Measurements from ENCODE around the gene C6orf163.

C6orf163 gene

DNA sequence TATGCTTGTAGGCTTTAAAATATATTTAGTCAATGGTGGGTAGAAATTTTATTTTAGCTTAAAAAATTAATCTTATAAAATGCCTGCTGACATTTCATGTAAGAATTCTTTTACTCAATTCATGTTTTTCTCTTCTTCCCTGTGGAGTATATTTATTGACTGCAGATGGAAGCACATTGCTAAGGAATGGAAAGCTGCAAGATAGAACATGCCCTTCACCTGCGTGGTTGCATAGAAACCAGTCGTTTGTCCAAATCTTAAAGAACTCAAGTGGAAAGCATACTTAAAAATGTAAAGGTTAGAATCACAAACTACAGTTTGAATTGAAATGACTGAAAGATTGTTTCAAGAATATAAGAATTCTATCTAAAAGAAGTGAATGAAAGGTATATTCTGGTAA is 30.7 kb downstream of the C6orf163 start:
- H3K4me3 ChIP-seq = no peak overlapping the region

DNA sequence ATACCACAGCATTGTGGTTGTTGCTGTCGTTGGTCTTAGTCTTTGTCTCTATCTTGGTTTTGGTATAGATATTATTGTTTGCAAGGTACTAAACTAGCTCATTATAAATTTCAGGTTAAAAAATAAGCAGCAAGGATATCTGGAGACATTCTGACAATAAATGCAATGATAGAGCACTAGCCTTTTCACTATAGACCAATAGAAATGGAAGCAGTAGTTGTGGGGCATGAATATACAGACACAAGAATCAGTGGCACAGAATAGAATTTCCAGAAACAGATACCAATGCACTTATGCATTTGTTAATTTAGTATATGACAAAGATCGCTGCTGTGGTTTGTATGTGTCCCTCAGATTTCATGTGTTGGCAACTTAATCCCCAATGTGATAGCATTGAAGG is 32.0 kb downstream of the C6orf163 start:
- peaks cover 5 to 30% (median 18%) of the 10 kb centered on the region in 10 experiments; a peak in 18 of 20 replicates for H3K4me1 ChIP-seq
- no peaks in the 10 kb centered on the region for H3K27me3 ChIP-seq
- H3K4me3 ChIP-seq = no peak overlapping the region
- H4K20me1 ChIP-seq = no peaks in the 10 kb centered on the region
- H3K9ac ChIP-seq = no peak overlapping the region
- peak overlapping the region in 6 of 11 experiments; percentile 9 to 26 (median 22); a peak in 3 of 22 replicates for H3K4me2 ChIP-seq
- H3K36me3 ChIP-seq = no peaks in the 10 kb centered on the region
- H3K27ac ChIP-seq = no peak overlapping the region
- peaks cover 0 to 4% (median 0%) of the 10 kb centered on the region in 11 experiments; a peak in 1 of 22 replicates for H3K9me3 ChIP-seq (replicated peaks in 1 of 11)
- no peak for TF ChIP-seq Cebpa-rat (IDR thresholded peaks at IDR 0.05)

More for the DNA sequence above, 30.7 kb downstream of the C6orf163 start:
- Histone ChIP-seq H3K9ac (no peak overlapping the region), H3K4me1 (peaks cover 5 to 30% (median 18%) of the 10 kb centered on the region in 10 experiments; a peak in 18 of 20 replicates), H3K27ac (no peak overlapping the region), H3K36me3 (no peaks in the 10 kb centered on the region), H3K9me3 (replicated peaks in 1 of 11) (peaks cover 0 to 4% (median 0%) of the 10 kb centered on the region in 11 experiments; a peak in 1 of 22 replicates), H3K4me2 (no peak overlapping the region), H3K27me3 (no peaks in the 10 kb centered on the region), H4K20me1 (no peaks in the 10 kb centered on the region)
- TF ChIP-seq Cebpa-rat (IDR thresholded peaks at IDR 0.05) = no peak

DNA sequence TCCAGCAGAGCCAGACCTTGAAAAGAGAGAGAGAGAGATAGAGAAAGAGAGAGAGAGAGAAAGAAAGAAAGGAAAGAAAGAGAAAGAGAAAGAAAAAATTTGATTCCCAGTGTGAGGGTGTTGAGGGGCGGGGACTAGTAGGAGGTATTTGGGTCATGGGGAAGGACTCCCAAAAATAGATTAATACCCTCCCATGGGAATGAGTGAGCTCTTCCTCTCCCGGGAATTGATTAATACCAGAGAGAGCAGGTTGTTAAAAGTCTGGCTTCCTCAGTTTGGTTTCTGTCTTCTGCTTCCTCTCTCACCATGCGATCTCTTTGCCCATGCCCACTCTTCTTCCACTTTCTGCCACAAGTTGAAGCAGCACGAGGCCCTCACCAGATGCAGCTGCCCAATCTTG is 34.3 kb downstream of the C6orf163 start:
- Histone ChIP-seq H3K4me3 (no peak overlapping the region), H3K27me3 (no peaks in the 10 kb centered on the region), H4K20me1 (no peaks in the 10 kb centered on the region), H3K4me2 (peak overlapping the region; percentile 32 to 55 (median 48); a peak in 21 of 22 replicates), H3K27ac (peak overlapping the region in 7 of 11 experiments; percentile 8 to 62 (median 36); a peak in 10 of 22 replicates), H3K9ac (no peak overlapping the region), H3K9me3 (replicated peaks in 1 of 11) (no peaks in the 10 kb centered on the region), H3K36me3 (no peaks in the 10 kb centered on the region), H3K4me1 (peaks cover 5 to 30% (median 18%) of the 10 kb centered on the region in 10 experiments; a peak in 18 of 20 replicates)
- TF ChIP-seq Cebpa-rat (IDR thresholded peaks at IDR 0.05) = no peak

DNA sequence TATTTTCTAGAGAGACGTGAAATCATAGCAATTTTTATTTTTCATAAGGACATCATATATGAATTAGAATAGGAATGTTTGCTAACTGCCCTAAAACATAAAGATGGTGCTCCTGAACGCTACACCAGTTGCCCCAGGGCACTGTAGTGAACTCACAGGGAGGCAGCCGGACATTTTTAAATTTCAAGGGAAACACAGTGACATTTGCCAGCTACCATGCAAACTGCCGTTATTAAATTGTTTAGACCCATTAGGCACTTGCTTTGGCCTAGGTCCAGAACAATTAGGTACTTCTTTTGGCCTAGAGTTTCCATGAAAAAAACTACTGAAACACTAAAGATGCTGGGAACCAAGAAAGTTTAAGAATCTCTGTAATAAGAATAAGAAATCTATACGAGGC is 38.2 kb downstream of the C6orf163 start:
- H4K20me1 ChIP-seq = no peaks in the 10 kb centered on the region
- no peak overlapping the region for H3K9ac ChIP-seq
- no peaks in the 10 kb centered on the region for H3K27me3 ChIP-seq
- no peak overlapping the region for H3K4me2 ChIP-seq
- H3K4me3 ChIP-seq = no peak overlapping the region
- peaks cover 0 to 18% (median 11%) of the 10 kb centered on the region in 10 experiments; a peak in 16 of 20 replicates for H3K4me1 ChIP-seq
- H3K27ac ChIP-seq = no peak overlapping the region
- H3K36me3 ChIP-seq = no peaks in the 10 kb centered on the region
- no peaks in the 10 kb centered on the region for H3K9me3 ChIP-seq (replicated peaks in 1 of 11)
- no peak for TF ChIP-seq Cebpa-rat (IDR thresholded peaks at IDR 0.05)

DNA sequence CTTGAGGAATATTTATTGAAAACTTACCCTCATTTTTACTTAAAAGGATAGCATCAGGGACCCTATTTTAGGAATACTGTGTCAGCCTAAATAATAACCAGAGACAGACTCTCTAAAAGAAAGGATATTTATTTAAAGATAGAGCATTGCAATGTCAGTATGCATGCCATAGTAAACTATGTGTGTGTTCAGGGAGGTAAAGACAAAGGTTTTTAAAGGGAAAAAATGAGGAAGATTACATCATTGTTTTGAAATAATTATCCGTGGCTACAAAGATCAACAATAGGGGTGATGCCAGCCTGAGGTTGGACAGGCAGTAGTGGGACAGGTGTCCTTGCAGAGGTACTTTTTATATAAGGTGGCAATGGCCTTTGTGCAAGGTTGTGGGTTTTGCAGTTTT is 39.4 kb downstream of the C6orf163 start:
- H3K4me2 ChIP-seq = no peak overlapping the region
- no peak for TF ChIP-seq Cebpa-rat (IDR thresholded peaks at IDR 0.05)
- no peak overlapping the region for H3K27ac ChIP-seq
- H3K36me3 ChIP-seq = no peaks in the 10 kb centered on the region
- H4K20me1 ChIP-seq = no peaks in the 10 kb centered on the region
- peaks cover 0 to 9% (median 4%) of the 10 kb centered on the region in 10 experiments; a peak in 13 of 20 replicates for H3K4me1 ChIP-seq
- H3K4me3 ChIP-seq = no peak overlapping the region
- no peak overlapping the region for H3K9ac ChIP-seq
- H3K27me3 ChIP-seq = no peaks in the 10 kb centered on the region
- H3K9me3 ChIP-seq (replicated peaks in 1 of 11) = no peaks in the 10 kb centered on the region

DNA sequence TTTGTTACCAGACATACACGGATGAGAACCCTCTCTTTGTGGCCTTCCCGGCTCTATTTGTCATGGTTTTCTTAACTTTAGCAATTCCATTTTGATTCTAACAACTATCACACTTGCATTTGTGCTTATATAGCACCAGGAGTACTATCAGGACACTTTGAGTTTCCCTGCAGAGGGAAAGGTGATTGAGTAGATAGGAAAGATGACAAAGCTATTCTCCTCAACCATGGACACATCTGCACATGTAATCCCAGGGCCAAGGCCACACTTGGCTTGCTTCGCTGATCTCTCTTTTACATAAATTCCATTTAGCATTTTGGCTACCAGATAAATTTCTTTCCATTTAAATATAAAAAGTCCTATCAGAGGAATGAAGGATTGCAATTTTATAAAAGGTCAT is 39.8 kb downstream of the C6orf163 start:
- Histone ChIP-seq H3K4me2 (no peak overlapping the region), H3K4me3 (no peak overlapping the region), H3K4me1 (peaks cover 0 to 5% (median under 1%) of the 10 kb centered on the region in 10 experiments; a peak in 9 of 20 replicates), H3K9ac (no peak overlapping the region), H3K36me3 (no peaks in the 10 kb centered on the region), H3K27ac (no peak overlapping the region), H3K9me3 (replicated peaks in 1 of 11) (no peaks in the 10 kb centered on the region), H4K20me1 (no peaks in the 10 kb centered on the region), H3K27me3 (no peaks in the 10 kb centered on the region)
- no peak for TF ChIP-seq Cebpa-rat (IDR thresholded peaks at IDR 0.05)

DNA sequence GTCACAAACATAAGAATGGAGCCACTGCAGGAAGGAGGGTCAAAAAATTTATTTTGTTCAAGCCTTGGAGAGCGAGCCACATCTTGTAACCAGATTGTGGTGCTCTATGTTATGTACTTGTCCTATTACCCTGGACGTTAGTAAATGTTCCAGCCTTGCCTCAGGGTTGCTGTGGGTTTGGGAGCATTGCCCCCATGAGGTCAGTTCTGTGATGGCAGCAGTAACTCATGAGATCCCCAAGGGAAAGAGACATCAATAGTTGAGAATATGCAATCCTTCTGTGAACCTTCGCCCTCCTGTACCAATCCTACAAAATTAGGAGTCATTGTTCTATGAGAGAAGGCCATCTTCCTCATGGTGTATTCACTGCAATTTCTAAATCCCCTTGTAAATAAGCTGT is 46.7 kb downstream of the C6orf163 start:
- Histone ChIP-seq H4K20me1 (no peaks in the 10 kb centered on the region), H3K4me1 (peaks cover 0 to 4% (median 0%) of the 10 kb centered on the region in 10 experiments; a peak in 1 of 20 replicates), H3K27ac (no peak overlapping the region), H3K4me2 (no peak overlapping the region), H3K27me3 (no peaks in the 10 kb centered on the region), H3K9me3 (replicated peaks in 1 of 11) (no peaks in the 10 kb centered on the region), H3K36me3 (no peaks in the 10 kb centered on the region), H3K4me3 (no peak overlapping the region), H3K9ac (no peak overlapping the region)
- no peak for TF ChIP-seq Cebpa-rat (IDR thresholded peaks at IDR 0.05)

DNA sequence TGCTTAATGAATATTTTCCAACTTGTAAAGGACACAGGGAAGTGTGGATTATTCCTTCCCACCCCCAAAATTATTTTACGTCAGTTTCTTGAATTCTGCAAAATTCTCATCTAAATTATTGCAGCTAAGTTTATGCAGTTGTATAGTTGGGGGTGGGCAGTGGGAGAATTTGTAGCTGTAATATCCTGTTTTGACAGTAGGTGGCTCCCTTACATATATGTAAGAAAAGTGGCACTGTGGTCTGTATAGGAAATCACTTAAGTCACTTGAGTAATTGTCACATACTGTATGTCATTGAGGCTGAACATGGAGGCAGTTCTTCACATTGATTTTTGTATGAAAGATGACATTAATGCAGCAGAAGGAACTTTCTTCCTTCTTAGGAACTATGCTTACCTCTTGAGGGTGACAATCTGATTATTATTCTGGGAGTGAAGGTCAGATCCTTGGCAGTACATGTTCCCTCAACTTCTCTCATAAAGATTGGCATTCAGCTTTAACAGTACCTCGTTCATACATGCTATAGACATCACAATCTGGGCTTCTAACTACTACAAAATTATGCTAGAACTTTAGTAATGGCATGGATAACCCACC is 48.5 kb downstream of the C6orf163 start:
- no peak for TF ChIP-seq Cebpa-rat (IDR thresholded peaks at IDR 0.05)
- H3K27ac ChIP-seq = no peak overlapping the region
- no peaks in the 10 kb centered on the region for H4K20me1 ChIP-seq
- no peaks in the 10 kb centered on the region for H3K9me3 ChIP-seq (replicated peaks in 1 of 11)
- no peak overlapping the region for H3K4me3 ChIP-seq
- no peaks in the 10 kb centered on the region for H3K36me3 ChIP-seq
- H3K9ac ChIP-seq = no peak overlapping the region
- H3K4me1 ChIP-seq = peaks cover 0 to 4% (median 0%) of the 10 kb centered on the region in 10 experiments; a peak in 1 of 20 replicates
- no peak overlapping the region for H3K4me2 ChIP-seq
- H3K27me3 ChIP-seq = no peaks in the 10 kb centered on the region

DNA sequence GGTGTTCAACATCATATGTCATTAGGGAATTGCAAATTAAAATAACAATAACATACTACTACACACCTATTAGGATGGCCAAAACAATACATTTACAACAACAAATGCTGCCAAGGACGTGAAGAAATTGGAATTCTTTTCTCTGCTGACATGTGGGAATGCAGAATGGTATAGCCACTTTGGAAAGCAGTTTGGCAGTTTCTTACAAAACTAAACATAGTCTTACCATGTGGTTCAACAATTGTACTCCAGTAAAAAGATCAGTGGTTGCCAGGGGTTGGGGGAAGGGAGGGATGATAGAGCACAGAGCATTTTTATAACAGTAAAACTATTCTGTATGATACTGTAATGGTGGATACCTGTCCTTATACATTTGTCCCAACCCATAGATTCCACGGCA is 50.8 kb downstream of the C6orf163 start:
- H3K4me1 ChIP-seq = peaks cover 0 to 4% (median 0%) of the 10 kb centered on the region in 10 experiments; a peak in 1 of 20 replicates
- no peak overlapping the region for H3K4me3 ChIP-seq
- H3K4me2 ChIP-seq = no peak overlapping the region
- no peaks in the 10 kb centered on the region for H3K27me3 ChIP-seq
- no peak overlapping the region for H3K27ac ChIP-seq
- no peaks in the 10 kb centered on the region for H3K36me3 ChIP-seq
- no peaks in the 10 kb centered on the region for H4K20me1 ChIP-seq
- no peaks in the 10 kb centered on the region for H3K9me3 ChIP-seq (replicated peaks in 1 of 11)
- TF ChIP-seq Cebpa-rat (IDR thresholded peaks at IDR 0.05) = no peak
- no peak overlapping the region for H3K9ac ChIP-seq
